K562 (cell line): Measurements from ENCODE around the gene SLC24A3. TPM values are rescaled to one million over a fixed set of nuclear protein-coding genes. Genes with fewer than 3 reads are reported as not detected.

Experiments
- ATAC-seq: fragments of 200-7000 bp; cut with Tn5 transposase; 3 replicates; pipeline ENCODE4 v1.9.1; 2020; ENCODE audit warnings: moderate library complexity
- BruUV-seq: library from RNA; stranded (reverse); fragments of 400-500 nt; replicated peaks from 2 replicates; lab custom pipeline; 2021; lab: Mats Ljungman, UMichigan
- CTCF ChIA-PET: fragments of 300-600 bp; formaldehyde crosslinking; extraction: SDS; loops from one replicate; lab custom pipeline; 2021; ENCODE audit warnings: low intra/inter-chr PET ratio; lab: Yijun Ruan, JAX
- POLR2A ChIA-PET: fragments of 300-600, 350-650 bp; sonication (Branson Sonifier 250); formaldehyde crosslinking; extraction: SDS; loops from one replicate; lab custom pipeline; 2021; ENCODE audit warnings: antibody characterized with exemption, inconsistent platforms; lab: Yijun Ruan, JAX
- DNase-seq, 4 experiments: peaks; one replicate each; pipeline versions ENCODE4 v3.0.0 to v3.0.0-alpha.2; 2011 to 2018; ENCODE audit warnings: low spot score in 3 of 4, mixed read lengths in 3 of 4; ENCODE audit errors: extremely low read depth in 1 of 4
- FAIRE-seq: peaks from 2 replicates; lab custom pipeline; 2011; peaks lifted over from hg19 to GRCh38; lab: Jason Lieb, UNC
- H2AFZ ChIP-seq: 2 replicates; pipeline ENCODE4 v1.6.0; 2011; ENCODE audit warnings: low read depth, low read length, control low read depth, inconsistent platforms
- H3K27ac ChIP-seq: fragments of 200-600 bp; 3 replicates; pipeline ENCODE4 v1.8.0; 2011; ENCODE audit warnings: low read depth, mild to moderate bottlenecking, control low read depth, inconsistent platforms, low read length, moderate library complexity, mixed read lengths; ENCODE audit errors: extremely low read depth
- H3K27me3 ChIP-seq, 2 experiments: fragments of 300-600 bp in 1 of 2; 2 replicates in 1 of 2; 3 replicates in 1 of 2; pipeline versions ENCODE4 v1.6.0 to v1.8.0; 2011; ENCODE audit warnings: inconsistent platforms in 2 of 2, low read length in 2 of 2, mild to moderate bottlenecking in 1 of 2, mixed read lengths in 1 of 2, moderate library complexity in 1 of 2; ENCODE audit not compliant: control insufficient read depth in 2 of 2, insufficient read depth in 2 of 2
- H3K36me3 ChIP-seq: fragments of 300-600 bp; 3 replicates; pipeline ENCODE4 v1.8.0; 2011; ENCODE audit warnings: mild to moderate bottlenecking, low read length, inconsistent platforms; ENCODE audit not compliant: control insufficient read depth, insufficient read depth
- H3K4me1 ChIP-seq, 2 experiments: fragments of 200-600 bp in 1 of 2; replicated peaks in 1 of 2; 2 replicates in 1 of 2; 3 replicates in 1 of 2; pipeline versions ENCODE4 v1.5.1 to v1.8.0; 2011; ENCODE audit warnings: inconsistent platforms in 2 of 2, low read length in 2 of 2, mild to moderate bottlenecking in 1 of 2, mixed read lengths in 1 of 2, moderate library complexity in 1 of 2; ENCODE audit not compliant: control insufficient read depth in 2 of 2, insufficient read depth in 2 of 2
- H3K4me2 ChIP-seq: 2 replicates; pipeline ENCODE4 v1.6.1; 2011; ENCODE audit warnings: low read length, control low read depth, inconsistent platforms, mixed read lengths; ENCODE audit not compliant: insufficient read depth
- H3K4me3 ChIP-seq: fragments of 200-600 bp; sonication (generic), shearing (Covaris generic); 2 replicates; pipeline ENCODE4 v1.5.1; 2016; ENCODE audit warnings: control low read depth, inconsistent platforms
- H3K79me2 ChIP-seq: fragments of 200-600 bp; 3 replicates; pipeline ENCODE4 v1.8.0; 2011; ENCODE audit warnings: low read length, inconsistent platforms; ENCODE audit not compliant: control insufficient read depth, insufficient read depth
- H3K9ac ChIP-seq, 2 experiments: 2 replicates each; pipeline versions ENCODE4 v1.6.0 to v1.6.1; 2011; ENCODE audit warnings: low read depth in 2 of 2, low read length in 2 of 2, control low read depth in 1 of 2, inconsistent platforms in 1 of 2, mild to moderate bottlenecking in 1 of 2, mixed read lengths in 1 of 2; ENCODE audit not compliant: insufficient read depth in 1 of 2
- H3K9me1 ChIP-seq: one replicate; pipeline ENCODE4 v1.6.0; 2011; ENCODE audit warnings: inconsistent platforms, mild to moderate bottlenecking, low read length, moderate library complexity; ENCODE audit not compliant: control insufficient read depth, insufficient read depth
- H3K9me3 ChIP-seq: replicated peaks from 2 replicates; pipeline ENCODE4 v1.5.1; 2011; ENCODE audit warnings: low read depth, low read length, inconsistent platforms; ENCODE audit not compliant: control insufficient read depth, insufficient read depth
- H4K20me1 ChIP-seq: replicated peaks from 2 replicates; pipeline ENCODE4 v1.6.1; 2011; ENCODE audit warnings: low read length, inconsistent platforms, mixed read lengths; ENCODE audit not compliant: control insufficient read depth, insufficient read depth
- CXXC5 ChIP-seq: fragments of 250-450 bp; sonication (Bioruptor Pico); IDR thresholded peaks from 2 replicates; pipeline ENCODE4 v1.8.0; 2022; ENCODE audit warnings: inconsistent platforms, mild to moderate bottlenecking, moderate library complexity
- HDGF ChIP-seq: fragments of 450-650 bp; IDR thresholded peaks from 2 replicates; pipeline ENCODE4 v1.6.1; 2016
- HLTF ChIP-seq: fragments of 450-650 bp; IDR thresholded peaks from 2 replicates; pipeline ENCODE4 v1.6.1; 2016
- JUND ChIP-seq, 2 experiments: IDR thresholded peaks; 2 replicates in 1 of 2; 3 replicates in 1 of 2; pipeline ENCODE4 v1.6.1; 2011; ENCODE audit warnings: borderline replicate concordance in 2 of 2, low read depth in 2 of 2, low read length in 2 of 2, improper control_type of control experiment in 1 of 2, missing biosample characterization in 1 of 2, missing genetic modification characterization in 1 of 2, missing genetic modification reagents in 1 of 2
- KAT7 ChIP-seq: sonication (generic); formaldehyde crosslinking; IDR thresholded peaks from 2 replicates; pipeline ENCODE4 v1.8.0; 2022; ENCODE audit warnings: missing genetic modification reagents, mild to moderate bottlenecking, borderline replicate concordance
- KDM2B ChIP-seq: fragments of 250-450 bp; sonication (Bioruptor Pico); IDR thresholded peaks from 2 replicates; pipeline ENCODE4 v1.8.0; 2021; ENCODE audit warnings: mild to moderate bottlenecking, moderate library complexity
- KLF13 ChIP-seq: fragments of 450-650 bp; IDR thresholded peaks from 2 replicates; pipeline ENCODE4 v1.6.1; 2016; ENCODE audit warnings: missing genetic modification characterization, low read depth, mild to moderate bottlenecking, missing compliant biosample characterization, moderate library complexity, borderline replicate concordance
- MAFF ChIP-seq: IDR thresholded peaks from 2 replicates; pipeline ENCODE4 v1.6.1; 2012; ENCODE audit warnings: low read length, improper control_type of control experiment
- MEF2A ChIP-seq: IDR thresholded peaks from 2 replicates; pipeline ENCODE4 v1.6.1; 2011; ENCODE audit warnings: low read depth, mild to moderate bottlenecking, low read length, moderate library complexity; ENCODE audit not compliant: control insufficient read depth
- PHB2 ChIP-seq: fragments of 450-650 bp; IDR thresholded peaks from 2 replicates; pipeline ENCODE4 v1.6.1; 2017; ENCODE audit warnings: low read depth
- YBX1 ChIP-seq: fragments of 450-650 bp; IDR thresholded peaks from 2 replicates; pipeline ENCODE4 v1.7.1; 2016; ENCODE audit warnings: mild to moderate bottlenecking
- WGBS: fragments of 100-300 bp; shearing (Covaris generic); methylation state at CpG from one replicate; pipeline ENCODE4 v1.1.6; 2016; ENCODE audit warnings: low coverage, mixed read lengths; ENCODE audit not compliant: insufficient coverage; ENCODE audit errors: missing lambda C conversion rate; 5-methylcytosine and 5-hydroxymethylcytosine counted together
- in situ Hi-C: fragments of 300-500 bp; cut with MboI; formaldehyde crosslinking; loops from 4 replicates; pipeline ENCODE4 v1.15.0; 2018; ENCODE audit warnings: inconsistent platforms, mixed read lengths
- intact Hi-C: fragments of 100-400 bp; cut with micrococcal nuclease; formaldehyde crosslinking; loops from 2 replicates; pipeline ENCODE4 v1.14.2; 2022
- polyA plus RNA-seq, 8 experiments: library from polyadenylated mRNA; depleted of rRNA in 4 of 8; stranded (reverse) in 5 of 8; unstranded in 3 of 8; fragments of >200 nt; fragmentation: Nextera tagmentation in 2 of 8; fragmentation: Illumina TruSeq in 1 of 8; extraction: Ambion mirVana in 2 of 8; extraction: Trizol in 1 of 8; gene quantifications; 2 replicates each; pipeline versions ENCODE4 v1.2.1 to v1.2.3, GENCODE V29; 2011 to 2014; ENCODE audit warnings: inconsistent platforms in 1 of 8, missing spikeins in 1 of 8
- total RNA-seq, 7 experiments: library from RNA; depleted of rRNA in 6 of 7; stranded (reverse); fragments of >200 nt in 6 of 7; fragmentation: Illumina TruSeq in 2 of 7; extraction: Trizol in 2 of 7; gene quantifications; 2 replicates each; pipeline versions ENCODE4 v1.2.1 to v1.2.3, GENCODE V29; 2011 to 2021; ENCODE audit warnings: low replicate concordance in 1 of 7
- TF ChIP-seq, protein P1 (sequence below): IDR thresholded peaks from 2 replicates; pipeline ENCODE4 v1.6.1; 2011; ENCODE audit not compliant: insufficient read length; ENCODE audit errors: extremely low read depth
- TF ChIP-seq, protein P2 (sequence below): fragments of 450-650 bp; IDR thresholded peaks from 2 replicates; pipeline ENCODE4 v1.6.1; 2016
- TF ChIP-seq, protein P3 (sequence below): fragments of 250-450 bp; sonication (Bioruptor Pico); IDR thresholded peaks from 2 replicates; pipeline ENCODE4 v1.4.0; 2020; ENCODE audit warnings: borderline replicate concordance
- TF ChIP-seq, protein P4 (sequence below): fragments of 450-650 bp; formaldehyde crosslinking; IDR thresholded peaks from 2 replicates; pipeline ENCODE4 v1.4.0; 2020; ENCODE audit warnings: mild to moderate bottlenecking, moderate library complexity

The SLC24A3 gene
- total and polyA plus RNA-seq, 9 of the 15 experiments (the other 6 are each of a cell fraction or from before 2014, with no cell fraction given), result not detected

DNA sequence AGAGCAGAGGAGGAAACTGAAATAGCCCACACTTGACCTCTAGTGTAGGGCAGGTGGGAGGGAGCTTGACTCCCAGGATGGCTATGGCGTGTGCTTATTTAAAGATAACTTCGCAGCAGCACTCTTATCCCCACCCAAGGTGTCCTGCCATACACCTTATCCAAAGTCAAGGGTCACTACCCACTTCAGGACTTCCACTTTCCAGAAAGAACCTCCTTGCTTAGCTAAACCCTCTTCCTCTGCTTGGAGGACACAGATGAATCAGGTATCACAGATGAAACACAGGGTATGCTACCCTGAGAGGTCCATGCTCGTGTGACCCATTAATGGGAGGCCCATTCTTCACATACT, 547.9 kb downstream of the SLC24A3 start:
- in situ Hi-C loops (no loop called here), intact Hi-C loops (no loop called here)
- no peak overlapping the region for H3K9ac ChIP-seq
- TF ChIP-seq KLF13 (tag) (no peak), KDM2B (CRISPR knock-in tag) (no peak), HDGF (no peak), HLTF (no peak), MEF2A (no peak), JUND (IDR thresholded peaks at IDR 0.05; ENCODE audit: borderline replicate concordance, low read depth, low read length) (no peak), JUND (tag; IDR thresholded peaks at IDR 0.05; ENCODE audit: borderline replicate concordance, low read depth, low read length) (no peak), MAFF (no peak), KAT7 (no peak), PHB2 (no peak), CXXC5 (CRISPR knock-in tag) (no peak), YBX1 (no peak)
- TF ChIP-seq, protein P1, sequence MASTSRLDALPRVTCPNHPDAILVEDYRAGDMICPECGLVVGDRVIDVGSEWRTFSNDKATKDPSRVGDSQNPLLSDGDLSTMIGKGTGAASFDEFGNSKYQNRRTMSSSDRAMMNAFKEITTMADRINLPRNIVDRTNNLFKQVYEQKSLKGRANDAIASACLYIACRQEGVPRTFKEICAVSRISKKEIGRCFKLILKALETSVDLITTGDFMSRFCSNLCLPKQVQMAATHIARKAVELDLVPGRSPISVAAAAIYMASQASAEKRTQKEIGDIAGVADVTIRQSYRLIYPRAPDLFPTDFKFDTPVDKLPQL, result no peak
- TF ChIP-seq, protein P2, sequence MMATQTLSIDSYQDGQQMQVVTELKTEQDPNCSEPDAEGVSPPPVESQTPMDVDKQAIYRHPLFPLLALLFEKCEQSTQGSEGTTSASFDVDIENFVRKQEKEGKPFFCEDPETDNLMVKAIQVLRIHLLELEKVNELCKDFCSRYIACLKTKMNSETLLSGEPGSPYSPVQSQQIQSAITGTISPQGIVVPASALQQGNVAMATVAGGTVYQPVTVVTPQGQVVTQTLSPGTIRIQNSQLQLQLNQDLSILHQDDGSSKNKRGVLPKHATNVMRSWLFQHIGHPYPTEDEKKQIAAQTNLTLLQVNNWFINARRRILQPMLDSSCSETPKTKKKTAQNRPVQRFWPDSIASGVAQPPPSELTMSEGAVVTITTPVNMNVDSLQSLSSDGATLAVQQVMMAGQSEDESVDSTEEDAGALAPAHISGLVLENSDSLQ, result no peak
- TF ChIP-seq, protein P3, sequence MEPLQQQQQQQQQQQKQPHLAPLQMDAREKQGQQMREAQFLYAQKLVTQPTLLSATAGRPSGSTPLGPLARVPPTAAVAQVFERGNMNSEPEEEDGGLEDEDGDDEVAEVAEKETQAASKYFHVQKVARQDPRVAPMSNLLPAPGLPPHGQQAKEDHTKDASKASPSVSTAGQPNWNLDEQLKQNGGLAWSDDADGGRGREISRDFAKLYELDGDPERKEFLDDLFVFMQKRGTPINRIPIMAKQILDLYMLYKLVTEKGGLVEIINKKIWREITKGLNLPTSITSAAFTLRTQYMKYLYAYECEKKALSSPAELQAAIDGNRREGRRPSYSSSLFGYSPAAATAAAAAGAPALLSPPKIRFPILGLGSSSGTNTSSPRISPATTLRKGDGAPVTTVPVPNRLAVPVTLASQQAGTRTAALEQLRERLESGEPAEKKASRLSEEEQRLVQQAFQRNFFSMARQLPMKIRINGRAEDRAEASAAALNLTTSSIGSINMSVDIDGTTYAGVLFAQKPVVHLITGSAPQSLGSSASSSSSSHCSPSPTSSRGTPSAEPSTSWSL (CRISPR knock-in tag), result no peak
- TF ChIP-seq, protein P4, sequence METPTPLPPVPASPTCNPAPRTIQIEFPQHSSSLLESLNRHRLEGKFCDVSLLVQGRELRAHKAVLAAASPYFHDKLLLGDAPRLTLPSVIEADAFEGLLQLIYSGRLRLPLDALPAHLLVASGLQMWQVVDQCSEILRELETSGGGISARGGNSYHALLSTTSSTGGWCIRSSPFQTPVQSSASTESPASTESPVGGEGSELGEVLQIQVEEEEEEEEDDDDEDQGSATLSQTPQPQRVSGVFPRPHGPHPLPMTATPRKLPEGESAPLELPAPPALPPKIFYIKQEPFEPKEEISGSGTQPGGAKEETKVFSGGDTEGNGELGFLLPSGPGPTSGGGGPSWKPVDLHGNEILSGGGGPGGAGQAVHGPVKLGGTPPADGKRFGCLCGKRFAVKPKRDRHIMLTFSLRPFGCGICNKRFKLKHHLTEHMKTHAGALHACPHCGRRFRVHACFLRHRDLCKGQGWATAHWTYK (CRISPR knock-in tag), result no peak
- no peaks in the 10 kb centered on the region for H3K9me3 ChIP-seq
- peaks cover 0 to 9% of the 10 kb centered on the region in 2 experiments; a peak in 2 of 5 replicates for H3K27me3 ChIP-seq
- DNase-seq (no peak), FAIRE-seq (no peak), ATAC-seq (no peak)
- no TSS peak for BruUV-seq
- no peak overlapping the region for H2AFZ ChIP-seq
- 0% methylated on average over 3 of the region's 3 CpGs for WGBS
- H3K4me3 ChIP-seq, result no peak overlapping the region
- no peak overlapping the region for H3K27ac ChIP-seq
- no peaks in the 10 kb centered on the region for H4K20me1 ChIP-seq
- peaks cover 0 to 9% of the 10 kb centered on the region in 2 experiments; a peak in 1 of 5 replicates for H3K4me1 ChIP-seq
- no peaks in the 10 kb centered on the region for H3K9me1 ChIP-seq
- ChIA-PET POLR2A (interaction anchor here (0.7 kb wide), 1 partner anchor 909 kb away, joined by 3 read pairs; no protein-coding TSS in a partner anchor), CTCF (no interaction called here)
- no peaks in the 10 kb centered on the region for H3K79me2 ChIP-seq
- no peaks in the 10 kb centered on the region for H3K36me3 ChIP-seq
- no peak overlapping the region for H3K4me2 ChIP-seq
